Activated T-cell treated with anti-CD3 and anti-CD28 coated beads, Interleukin-2, amount 50 U/mL, for 1 hour (primary cell): ENCODE results near the gene TMEM260.
"Not testable (repeated sequence)": the region's sequence is repeated elsewhere in the genome, so short reads cannot be mapped to it uniquely, and the experiment has no call there.

ENCODE experiments used
- DNase-seq: peaks from one replicate; pipeline ENCODE4 v3.0.0-alpha.2; 2020

TMEM260 gene

GRCh38 chr14:56603648-56604047, 24.1 kb downstream of the TMEM260 start:
- no peak for DNase-seq

DNA sequence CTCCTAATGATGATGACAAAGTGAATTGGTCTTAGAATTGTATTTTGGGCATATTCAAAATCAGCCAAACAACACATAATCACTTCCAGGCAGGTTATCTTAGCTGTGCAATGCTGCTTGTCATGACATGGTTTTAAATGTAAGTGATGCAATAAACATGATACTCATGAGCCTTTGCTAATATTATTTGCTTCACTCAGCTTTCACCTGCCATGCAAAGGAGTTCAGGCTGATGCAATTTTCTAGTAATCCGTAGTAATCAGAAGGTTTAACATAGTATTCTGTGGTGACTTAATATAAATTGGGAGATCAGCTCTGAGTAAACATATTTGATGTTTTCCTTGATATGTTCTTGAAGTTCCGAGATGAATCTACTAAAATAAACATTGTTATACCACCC, 29.1 kb downstream of the TMEM260 start:
- no peak for DNase-seq

DNA sequence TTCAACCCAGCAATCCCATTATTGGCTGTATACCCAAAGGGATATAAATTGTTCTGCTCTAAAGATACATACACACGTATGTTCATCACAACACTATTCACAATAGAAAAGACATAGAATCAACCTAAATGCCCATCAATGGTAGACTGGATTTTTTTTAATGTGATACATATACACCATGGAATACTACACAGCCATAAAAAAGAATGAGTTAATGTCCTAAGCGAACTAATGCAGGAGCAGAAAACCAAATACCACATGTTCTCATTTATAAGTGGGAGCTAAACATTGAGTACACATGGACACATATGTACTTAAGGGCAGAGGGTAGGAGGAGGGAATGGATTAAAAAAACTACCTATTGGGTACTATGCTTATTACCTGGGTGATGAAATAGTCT, 32.1 kb downstream of the TMEM260 start:
- DNase-seq: not testable (repeated sequence)

GRCh38 chr14:56617084-56617483, 37.5 kb downstream of the TMEM260 start:
- DNase-seq: no peak

DNA sequence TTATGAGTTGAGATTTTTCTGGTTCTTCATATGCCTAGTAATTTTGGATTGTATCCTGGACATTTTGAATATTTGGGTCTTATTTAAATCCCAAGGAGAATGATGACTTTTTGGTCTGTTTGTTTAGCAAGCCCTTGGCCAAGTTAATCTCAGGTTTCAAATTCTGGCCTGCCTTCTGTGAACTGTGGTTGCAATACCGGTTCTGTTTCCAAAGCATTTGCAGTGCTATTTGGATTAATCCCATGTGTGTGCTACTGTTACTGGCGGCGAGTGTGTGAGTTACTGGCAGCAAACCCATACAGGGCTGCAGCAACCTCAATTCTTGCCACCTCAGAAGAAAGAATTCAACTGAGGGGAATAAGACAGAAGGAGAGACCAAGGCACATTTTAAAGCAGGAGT, 51.1 kb downstream of the TMEM260 start:
- no peak for DNase-seq

DNA sequence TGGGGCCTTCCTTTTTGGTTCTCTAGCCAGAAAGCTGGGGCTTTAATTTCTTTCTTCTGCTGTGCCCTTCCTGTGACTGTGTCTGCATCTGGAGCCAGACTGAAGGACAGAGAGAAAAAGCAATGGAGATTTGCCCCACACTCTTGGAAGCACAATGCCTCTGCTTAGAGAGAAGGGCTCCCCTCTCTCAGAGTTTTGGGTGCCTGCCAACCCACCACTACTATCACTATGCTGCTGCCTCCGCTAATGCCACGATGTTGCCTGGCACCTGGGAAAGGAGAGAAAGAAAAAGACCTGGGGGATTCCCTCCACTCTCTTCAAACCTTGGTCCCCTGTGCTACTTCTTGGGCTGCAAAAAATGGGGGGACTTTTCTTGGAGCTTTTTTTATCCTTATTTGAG, 52.6 kb downstream of the TMEM260 start:
- DNase-seq: no peak

DNA sequence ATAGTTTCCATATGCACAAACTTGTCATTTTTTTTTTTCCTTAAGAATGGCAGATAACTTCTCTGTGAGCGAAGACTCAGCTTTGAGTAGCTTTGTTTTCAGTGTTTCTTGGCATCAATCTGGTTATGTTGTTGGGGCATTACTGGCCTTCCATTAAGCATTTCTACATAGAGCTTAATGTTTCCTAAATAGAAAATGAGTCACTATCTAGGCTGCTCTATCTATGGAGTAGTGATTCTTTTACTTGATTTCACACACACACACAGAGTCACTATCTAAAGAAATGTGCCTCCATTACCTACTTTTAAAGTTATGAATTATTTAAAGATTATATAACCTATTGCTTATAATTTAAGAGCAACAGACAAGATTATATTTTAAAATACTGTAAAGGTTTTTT, 53.9 kb downstream of the TMEM260 start:
- DNase-seq: no peak

GRCh38 chr14:56635041-56635440, 55.4 kb downstream of the TMEM260 start:
- DNase-seq: no peak

GRCh38 chr14:56647493-56647892, 67.9 kb downstream of the TMEM260 start:
- DNase-seq: no peak

DNA sequence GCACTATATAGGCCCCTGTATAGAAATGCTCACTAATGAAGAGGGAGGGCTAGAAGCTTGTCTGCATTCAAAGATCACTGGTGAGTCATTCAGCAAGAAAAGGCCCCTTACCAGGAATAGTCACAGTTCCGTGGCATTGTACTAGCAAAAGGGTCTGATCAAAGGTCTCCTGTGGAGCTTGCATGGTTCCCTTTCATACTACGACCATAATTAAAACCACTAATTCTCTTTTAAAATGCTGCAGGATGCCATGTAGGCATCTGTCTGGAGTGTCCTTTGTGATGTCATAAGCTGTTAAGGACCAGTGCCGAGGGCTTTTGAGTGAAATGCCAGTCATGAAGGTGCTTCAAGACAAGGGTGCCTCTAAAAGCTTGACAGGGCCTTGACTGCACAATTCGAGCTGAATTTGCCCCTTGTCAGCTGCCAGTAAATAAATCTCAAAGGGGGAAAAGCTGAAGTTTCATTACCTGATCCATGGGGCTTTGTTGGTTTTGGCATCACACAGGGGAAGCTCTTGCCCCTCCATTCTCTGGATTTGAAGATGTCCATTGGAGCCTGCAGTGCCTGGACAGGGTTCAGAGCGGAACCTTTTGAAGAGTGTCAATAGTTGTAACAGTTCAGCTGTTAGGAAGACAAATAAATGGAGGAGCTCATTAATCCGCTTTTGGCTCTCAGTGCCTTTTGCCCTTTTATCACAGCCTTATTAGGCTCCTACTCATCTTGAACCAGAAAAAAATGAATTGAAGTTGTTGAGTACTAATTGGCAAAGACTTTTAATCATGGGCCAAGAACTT, 69.1 kb downstream of the TMEM260 start:
- DNase-seq: no peak

- DNase-seq: no peak
Measured at GRCh38 chr14:56649382-56649781, 69.8 kb downstream of the TMEM260 start.

- DNase-seq: no peak
Measured at GRCh38 chr14:56650048-56650447, 70.5 kb downstream of the TMEM260 start.

GRCh38 chr14:56650979-56651378, 71.4 kb downstream of the TMEM260 start:
- no peak for DNase-seq

DNA sequence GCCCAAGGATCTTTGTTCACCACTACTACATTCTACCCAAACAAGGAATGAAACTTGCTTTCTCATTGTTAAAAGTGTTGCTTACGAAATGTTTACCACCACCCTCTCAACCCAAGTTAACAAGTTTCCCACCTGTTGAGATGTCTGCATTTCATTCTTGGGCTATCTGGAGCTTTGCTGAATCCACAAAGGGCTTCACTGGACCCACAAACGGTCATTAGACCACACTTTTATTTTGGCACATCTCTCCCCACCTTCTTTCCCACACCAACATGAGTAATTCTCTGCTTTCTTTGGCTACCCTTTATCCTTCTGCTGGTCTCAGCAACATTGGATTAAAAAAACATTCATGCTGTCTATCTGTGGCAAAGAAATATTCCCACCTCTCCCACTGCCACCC, 78.0 kb downstream of the TMEM260 start:
- DNase-seq: no peak

DNA sequence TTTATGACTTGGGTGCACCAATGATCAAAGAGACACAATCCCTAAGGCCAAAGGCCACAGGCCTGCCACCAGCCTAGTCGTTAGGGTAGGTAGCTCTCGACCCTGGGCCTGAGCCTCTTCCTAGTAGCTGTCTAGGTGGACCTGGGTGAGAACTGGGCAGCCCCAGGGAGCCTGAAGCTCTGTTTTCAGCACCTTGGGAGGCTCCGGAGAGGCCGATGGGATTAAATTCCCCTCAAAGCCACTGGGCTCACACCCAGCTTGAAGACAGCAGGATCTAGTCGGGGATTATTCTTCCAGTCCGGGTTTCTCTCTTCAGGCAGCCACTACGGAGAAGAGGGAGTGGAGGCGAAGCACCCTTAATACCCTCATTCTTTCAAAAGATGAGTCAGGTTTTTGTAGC, 79.8 kb downstream of the TMEM260 start:
- DNase-seq: no peak

- DNase-seq: no peak
Measured at GRCh38 chr14:56659964-56660551, 80.5 kb downstream of the TMEM260 start.

- DNase-seq: no peak
Measured at GRCh38 chr14:56660677-56661389, 81.2 kb downstream of the TMEM260 start.

- no peak for DNase-seq
Measured at GRCh38 chr14:56661478-56661877, 81.9 kb downstream of the TMEM260 start.

- no peak for DNase-seq
Measured at GRCh38 chr14:56664811-56665421, 85.3 kb downstream of the TMEM260 start.

DNA sequence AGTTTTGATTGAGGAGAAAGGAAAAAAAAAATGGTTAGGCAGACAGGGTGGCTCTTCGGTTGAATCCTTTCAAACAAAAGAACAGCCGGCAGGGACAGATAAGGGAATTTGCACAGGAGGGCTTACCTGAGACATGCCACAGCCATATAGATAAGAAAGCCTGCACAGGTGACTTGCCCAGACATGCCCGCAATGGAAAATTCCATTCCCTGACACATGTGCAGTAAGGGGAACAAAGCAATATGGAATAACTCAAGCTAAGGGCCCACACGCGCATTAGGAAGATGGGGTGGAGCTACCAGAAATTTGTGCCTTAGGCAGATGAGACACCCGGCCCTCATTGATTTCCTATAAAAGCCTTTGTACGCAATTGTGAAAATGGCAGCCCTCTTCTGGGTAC, 86.7 kb downstream of the TMEM260 start:
- no peak for DNase-seq

- no peak for DNase-seq
Measured at GRCh38 chr14:56666716-56667115, 87.1 kb downstream of the TMEM260 start.

- not testable (repeated sequence) for DNase-seq
Measured at GRCh38 chr14:56667290-56667689, 87.7 kb downstream of the TMEM260 start.

GRCh38 chr14:56676042-56676441, 96.4 kb downstream of the TMEM260 start:
- no peak for DNase-seq

DNA sequence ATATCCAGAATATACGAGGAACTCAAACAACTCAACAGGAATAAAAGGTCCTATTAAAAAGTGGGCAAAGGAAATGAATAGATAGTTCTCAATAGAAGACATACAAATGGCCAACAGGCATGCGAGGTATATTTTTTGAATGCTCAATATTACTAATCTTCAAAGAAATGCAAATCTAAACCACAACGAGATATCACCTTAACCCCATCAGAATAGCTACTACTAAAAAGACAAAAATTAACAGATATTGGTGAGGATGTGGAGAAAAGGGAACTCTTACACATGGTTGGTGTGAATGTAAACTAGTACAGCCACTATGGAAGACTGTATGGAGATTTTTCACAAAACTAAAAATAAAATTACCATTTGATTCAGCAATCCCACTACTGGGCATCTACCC, 99.2 kb downstream of the TMEM260 start:
- no peak for DNase-seq
